ENCODE measurements around the gene CCDC69.

DNA sequence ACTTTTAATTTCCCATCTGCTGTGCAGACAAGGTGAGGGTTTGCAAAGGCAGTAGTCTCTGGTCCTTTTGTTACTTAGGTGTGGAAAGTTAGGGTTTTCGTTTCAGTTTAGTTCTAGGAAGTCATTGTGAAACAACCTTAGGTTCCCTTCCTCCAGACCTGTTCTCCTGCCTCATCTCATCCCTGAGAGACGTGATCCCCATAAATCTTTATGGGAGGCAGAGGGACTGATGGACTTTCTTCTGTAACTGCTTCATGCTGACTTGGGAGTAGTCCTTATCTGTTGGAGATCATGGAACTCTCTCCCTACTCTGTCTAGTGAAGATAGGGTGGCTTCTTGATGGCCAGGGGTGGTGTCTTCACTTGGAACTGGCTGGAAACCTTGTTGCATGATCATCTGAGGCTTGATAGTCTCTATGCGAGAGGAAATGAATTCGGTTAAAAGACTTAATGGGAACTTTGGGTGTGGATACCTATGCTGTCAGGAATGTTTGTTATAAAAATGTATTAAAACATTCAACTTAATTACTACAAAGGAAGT is 21.9 kb upstream of the CCDC69 start:
- TF ChIP-seq, protein P1, sequence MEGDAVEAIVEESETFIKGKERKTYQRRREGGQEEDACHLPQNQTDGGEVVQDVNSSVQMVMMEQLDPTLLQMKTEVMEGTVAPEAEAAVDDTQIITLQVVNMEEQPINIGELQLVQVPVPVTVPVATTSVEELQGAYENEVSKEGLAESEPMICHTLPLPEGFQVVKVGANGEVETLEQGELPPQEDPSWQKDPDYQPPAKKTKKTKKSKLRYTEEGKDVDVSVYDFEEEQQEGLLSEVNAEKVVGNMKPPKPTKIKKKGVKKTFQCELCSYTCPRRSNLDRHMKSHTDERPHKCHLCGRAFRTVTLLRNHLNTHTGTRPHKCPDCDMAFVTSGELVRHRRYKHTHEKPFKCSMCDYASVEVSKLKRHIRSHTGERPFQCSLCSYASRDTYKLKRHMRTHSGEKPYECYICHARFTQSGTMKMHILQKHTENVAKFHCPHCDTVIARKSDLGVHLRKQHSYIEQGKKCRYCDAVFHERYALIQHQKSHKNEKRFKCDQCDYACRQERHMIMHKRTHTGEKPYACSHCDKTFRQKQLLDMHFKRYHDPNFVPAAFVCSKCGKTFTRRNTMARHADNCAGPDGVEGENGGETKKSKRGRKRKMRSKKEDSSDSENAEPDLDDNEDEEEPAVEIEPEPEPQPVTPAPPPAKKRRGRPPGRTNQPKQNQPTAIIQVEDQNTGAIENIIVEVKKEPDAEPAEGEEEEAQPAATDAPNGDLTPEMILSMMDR (IDR thresholded peaks at IDR 0.05; ENCODE audit: low read depth, low read length), result no peak
- TF ChIP-seq POLR2A (IDR thresholded peaks at IDR 0.05; ENCODE audit: extremely low read depth, insufficient read length) (no peak), MYC (IDR thresholded peaks at IDR 0.05; ENCODE audit: low read depth, low read length) (no peak)
- TF ChIP-seq, protein P2, sequence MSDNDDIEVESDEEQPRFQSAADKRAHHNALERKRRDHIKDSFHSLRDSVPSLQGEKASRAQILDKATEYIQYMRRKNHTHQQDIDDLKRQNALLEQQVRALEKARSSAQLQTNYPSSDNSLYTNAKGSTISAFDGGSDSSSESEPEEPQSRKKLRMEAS (IDR thresholded peaks at IDR 0.05; ENCODE audit: low read depth, low read length), result no peak

Measured in NB4 (cell line).